Activated B cell treated with CpG ODN at 0.5 μM for 24 hours (primary cell): Measurements from ENCODE around the gene APEX1. TPM values are rescaled to one million over a fixed set of nuclear protein-coding genes. Genes with fewer than 3 reads are reported as not detected.

ENCODE experiments used
- ATAC-seq: fragments of 200-7000 bp; cut with Tn5 transposase; one replicate; pipeline ENCODE4 v1.10.0; 2021; ENCODE audit warnings: low read depth, mild to moderate bottlenecking, moderate library complexity
- CTCF ChIA-PET: fragments of 350-600 bp; sonication (Branson Sonifier 250); formaldehyde crosslinking; loops from one replicate; lab custom pipeline; 2021; ENCODE audit warnings: antibody characterized with exemption; lab: Charles Lee
- POLR2A ChIA-PET: fragments of 350-600 bp; sonication (Branson Sonifier 250); formaldehyde crosslinking; loops from one replicate; lab custom pipeline; 2021; ENCODE audit warnings: antibody characterized with exemption; lab: Charles Lee
- DNase-seq: peaks from one replicate; pipeline ENCODE4 v3.0.0; 2022
- H3K27ac Mint-ChIP-seq: one replicate; pipeline ENCODE4 v1.8.0; 2020; ENCODE audit warnings: mixed read lengths
- H3K27me3 Mint-ChIP-seq: one replicate; pipeline ENCODE4 v1.8.0; 2021; ENCODE audit warnings: mixed read lengths
- H3K36me3 Mint-ChIP-seq: one replicate; pipeline ENCODE4 v1.8.0; 2021; ENCODE audit warnings: low read depth, mixed read lengths
- H3K4me1 Mint-ChIP-seq: one replicate; pipeline ENCODE4 v1.8.0; 2021; ENCODE audit warnings: mixed read lengths
- H3K4me3 Mint-ChIP-seq: one replicate; pipeline ENCODE4 v1.8.0; 2020; ENCODE audit warnings: mild to moderate bottlenecking, mixed read lengths
- H3K9me3 Mint-ChIP-seq: one replicate; pipeline ENCODE4 v1.8.0; 2020; ENCODE audit warnings: mixed read lengths
- CTCF ChIP-seq: fragments of 200-600 bp; IDR thresholded peaks from one replicate; pipeline ENCODE4 v1.8.0; 2022; ENCODE audit warnings: antibody characterized with exemption, mild to moderate bottlenecking
- intact Hi-C: fragments of 100-400 bp; cut with micrococcal nuclease; formaldehyde crosslinking; loops from one replicate; pipeline ENCODE4 v1.15.1; 2024
- total RNA-seq: library from RNA; stranded (reverse); gene quantifications from 2 replicates; pipeline ENCODE4 v1.2.3, GENCODE V29; 2022

APEX1 gene
- 215 and 231 TPM in 2 replicates for total RNA-seq

- Mint-ChIP-seq H3K27me3 (no peaks in the 10 kb centered on the region), H3K9me3 (no peaks in the 10 kb centered on the region), H3K4me3 (peak within 1 kb of the TSS; percentile 56), H3K27ac (no peak within 1 kb of the TSS), H3K36me3 (peaks cover 25% of the 10 kb centered on the region), H3K4me1 (peaks cover 35% of the 10 kb centered on the region)
- CTCF ChIA-PET = interaction anchor here (1.0 to 2.9 kb wide), 5 partner anchors 37 to 404 kb away, joined by 3 to 29 read pairs (median 5); partner anchors contain the start of gene TEP1
- POLR2A ChIA-PET = interaction anchor here (0.7 to 5.0 kb wide), 24 partner anchors 10 to 260 kb away, joined by 3 to 65 read pairs (median 6); partner anchors contain the start of genes PARP2, PNP and TEP1
- TF ChIP-seq CTCF = no peak
- peak; percentile 88 for ATAC-seq
- intact Hi-C loops = loop anchor here (1.0 to 10.0 kb wide), 10 partner anchors 15 to 1000 kb away; partner anchors contain the start of genes CHD8, PARP2, PNP and TEP1
- peak; percentile 88 for DNase-seq
Observed at GRCh38 chr14:20454516-20455354, at the start of gene APEX1, which contains the start of gene OSGEP. Gene APEX1 (plus strand): TSS chr14:20455226. CDS start chr14:20455646, 420 bp downstream. Gene OSGEP (minus strand): TSS chr14:20454812. CDS start chr14:20454683, 129 bp downstream.

- Mint-ChIP-seq H3K27me3 (no peaks in the 10 kb centered on the region), H3K4me1 (peaks cover 44% of the 10 kb centered on the region), H3K4me3 (no peak overlapping the region), H3K27ac (peak overlapping the region; percentile 0), H3K36me3 (peaks cover 67% of the 10 kb centered on the region), H3K9me3 (no peaks in the 10 kb centered on the region)
- ChIA-PET POLR2A (interaction anchor here (0.7 kb wide), 1 partner anchor 35 kb away, joined by 3 read pairs; no protein-coding TSS in a partner anchor), CTCF (no interaction called here)
- no peak for TF ChIP-seq CTCF
- intact Hi-C loops = no loop called here
- ATAC-seq = no peak
- DNase-seq = no peak
Observed at GRCh38 chr14:20409226-20409625, 45.8 kb upstream of the APEX1 start.

GRCh38 chr14:20412411-20412810 is 42.6 kb upstream of the APEX1 start:
- H3K36me3 Mint-ChIP-seq = peaks cover 36% of the 10 kb centered on the region
- H3K27me3 Mint-ChIP-seq = no peaks in the 10 kb centered on the region
- POLR2A ChIA-PET = interaction anchor here (0.6 to 4.4 kb wide), 8 partner anchors 12 to 269 kb away, joined by 3 to 68 read pairs (median 13); partner anchors contain the start of genes APEX1, OSGEP, PARP2 and PIP4P1
- CTCF ChIA-PET = interaction anchor here (1.4 to 4.3 kb wide), 4 partner anchors 10 to 195 kb away, joined by 3 to 53 read pairs (median 20); partner anchors contain the start of genes APEX1, OSGEP and PIP4P1
- H3K27ac Mint-ChIP-seq = peak overlapping the region; percentile 99
- H3K4me3 Mint-ChIP-seq = peak overlapping the region; percentile 99
- H3K9me3 Mint-ChIP-seq = no peaks in the 10 kb centered on the region
- peaks cover 50% of the 10 kb centered on the region for H3K4me1 Mint-ChIP-seq
- intact Hi-C loops = loop anchor here (1.0 to 2.0 kb wide), 6 partner anchors 14 to 1064 kb away; partner anchors contain the start of genes CCNB1IP1, RAB2B and TOX4
- ATAC-seq = peak; percentile 53
- no peak for DNase-seq
- TF ChIP-seq CTCF = no peak

- CTCF ChIA-PET = interaction anchor here (0.6 to 4.3 kb wide), 9 partner anchors 10 to 276 kb away, joined by 3 to 53 read pairs (median 8); partner anchors contain the start of genes APEX1, OSGEP, PARP2 and PIP4P1
- H3K9me3 Mint-ChIP-seq = no peaks in the 10 kb centered on the region
- POLR2A ChIA-PET = interaction anchor here (0.6 to 4.4 kb wide), 13 partner anchors 10 to 270 kb away, joined by 3 to 68 read pairs (median 6); partner anchors contain the start of genes APEX1, OSGEP, PARP2 and PIP4P1
- intact Hi-C loops = loop anchor here (1.0 to 2.0 kb wide), 11 partner anchors 14 to 1064 kb away; partner anchors contain the start of genes CCNB1IP1, OSGEP, PARP2 and PIP4P1
- peak; percentile 73 for DNase-seq
- H3K4me1 Mint-ChIP-seq = peaks cover 49% of the 10 kb centered on the region
- peak within 1 kb of the TSS; percentile 99 for H3K4me3 Mint-ChIP-seq
- TF ChIP-seq CTCF = no peak
- H3K27me3 Mint-ChIP-seq = no peaks in the 10 kb centered on the region
- peak within 1 kb of the TSS; percentile 99 for H3K27ac Mint-ChIP-seq
- peaks cover 29% of the 10 kb centered on the region for H3K36me3 Mint-ChIP-seq
- peak; percentile 79 for ATAC-seq
Observed at GRCh38 chr14:20412876-20413743, 41.9 kb upstream of the APEX1 start, which contains the start of gene TEP1. Gene TEP1 (minus strand): TSS chr14:20413501. CDS start chr14:20408439, 5,062 bp downstream.
